CD4-positive, alpha-beta T cell treated with Interleukin-10 for 1 hour (primary cell): ENCODE data around the gene ZNF229.
"Not testable (repeated sequence)": the region's sequence is repeated elsewhere in the genome, so short reads cannot be mapped to it uniquely, and the experiment has no call there.

Experiments used
- DNase-seq: peaks from one replicate; pipeline ENCODE4 v3.0.0-alpha.2; 2020

Gene ZNF229

GRCh38 chr19:44447916-44448674 lies at the start of gene ZNF229:
ZNF229 (minus strand) TSS chr19:44448472; CDS start chr19:44442847, 5,625 bp downstream.
- peak; percentile 65 for DNase-seq

GRCh38 chr19:44496711-44497110 lies 48.4 kb upstream of the ZNF229 start:
- DNase-seq: no peak

- no peak for DNase-seq
Observed at GRCh38 chr19:44476559-44477408, 28.5 kb upstream of the ZNF229 start.

- not testable (repeated sequence) for DNase-seq
Observed at GRCh38 chr19:44468730-44469129, 20.5 kb upstream of the ZNF229 start.

GRCh38 chr19:44462600-44463286 lies 14.5 kb upstream of the ZNF229 start:
- not testable (repeated sequence) for DNase-seq

- not testable (repeated sequence) for DNase-seq
Observed at GRCh38 chr19:44456016-44456415, 7.7 kb upstream of the ZNF229 start.

- DNase-seq: no peak
Observed at GRCh38 chr19:44455100-44455499, 6.8 kb upstream of the ZNF229 start.

- no peak for DNase-seq
Observed at GRCh38 chr19:44452367-44452766, 4.1 kb upstream of the ZNF229 start.

GRCh38 chr19:44451687-44452086 lies 3.4 kb upstream of the ZNF229 start:
- DNase-seq: no peak

GRCh38 chr19:44438441-44438840 lies 9.8 kb downstream of the ZNF229 start:
- DNase-seq: no peak

- no peak for DNase-seq
Observed at GRCh38 chr19:44435441-44435840, 12.8 kb downstream of the ZNF229 start.

GRCh38 chr19:44430956-44431355 lies 17.3 kb downstream of the ZNF229 start:
- DNase-seq: no peak

- not testable (repeated sequence) for DNase-seq
Observed at GRCh38 chr19:44415553-44415952, 32.7 kb downstream of the ZNF229 start.

- DNase-seq: peak; percentile 78
Observed at GRCh38 chr19:44401139-44402115, 46.8 kb downstream of the ZNF229 start, which contains the start of gene ZNF285. ZNF285 (minus strand) TSS chr19:44401608; CDS start chr19:44397213, 4,395 bp downstream.

- DNase-seq: not testable (repeated sequence)
Observed at GRCh38 chr19:44389268-44389667, 59.0 kb downstream of the ZNF229 start.
